HEK293 (cell line): ENCODE results near the gene LRRC8E.

Source experiments
- EGR2 ChIP-seq: fragments of 450-650 bp; formaldehyde crosslinking; IDR thresholded peaks from 2 replicates; pipeline ENCODE4 v1.5.1; 2016; ENCODE audit warnings: low read depth, missing biosample characterization, missing genetic modification characterization
- ZFP37 ChIP-seq: fragments of 450-650 bp; formaldehyde crosslinking; IDR thresholded peaks from 2 replicates; pipeline ENCODE4 v1.5.1; 2016; ENCODE audit warnings: missing biosample characterization, missing genetic modification characterization
- ZFP41 ChIP-seq: fragments of 450-650 bp; formaldehyde crosslinking; IDR thresholded peaks from 2 replicates; pipeline ENCODE4 v1.5.1; 2016; ENCODE audit warnings: missing biosample characterization, missing genetic modification characterization, borderline replicate concordance
- ZNF10 ChIP-seq: fragments of 450-650 bp; formaldehyde crosslinking; IDR thresholded peaks from 2 replicates; pipeline ENCODE4 v1.5.1; 2017; ENCODE audit warnings: missing biosample characterization, missing genetic modification characterization
- ZNF184 ChIP-seq: fragments of 450-650 bp; IDR thresholded peaks from 2 replicates; pipeline ENCODE4 v1.5.1; 2018; ENCODE audit warnings: missing biosample characterization, mild to moderate bottlenecking, missing genetic modification characterization
- ZNF223 ChIP-seq: fragments of 450-650 bp; formaldehyde crosslinking; IDR thresholded peaks from 2 replicates; pipeline ENCODE4 v1.5.1; 2016; ENCODE audit warnings: missing biosample characterization, missing genetic modification characterization
- ZNF24 ChIP-seq: fragments of 450-650 bp; formaldehyde crosslinking; IDR thresholded peaks from 2 replicates; pipeline ENCODE4 v1.5.1; 2016; ENCODE audit warnings: missing biosample characterization, missing genetic modification characterization
- ZNF776 ChIP-seq: fragments of 450-650 bp; formaldehyde crosslinking; IDR thresholded peaks from 2 replicates; pipeline ENCODE4 v1.5.0; 2017; ENCODE audit warnings: missing biosample characterization, missing genetic modification characterization, borderline replicate concordance
- TF ChIP-seq, protein P1 (sequence below): fragments of 450-650 bp; formaldehyde crosslinking; IDR thresholded peaks from 2 replicates; pipeline ENCODE4 v1.5.1; 2016; ENCODE audit warnings: missing biosample characterization, missing genetic modification characterization, low read depth
- TF ChIP-seq, protein P2 (sequence below): fragments of 450-650 bp; formaldehyde crosslinking; IDR thresholded peaks from 2 replicates; pipeline ENCODE4 v1.5.1; 2016; ENCODE audit warnings: missing biosample characterization, missing genetic modification characterization
- TF ChIP-seq, protein P3 (sequence below): IDR thresholded peaks from 2 replicates; pipeline ENCODE4 v1.6.1; 2011; ENCODE audit warnings: mild to moderate bottlenecking, low read depth, low read length, borderline replicate concordance
- TF ChIP-seq, protein P4 (sequence below): fragments of 450-650 bp; formaldehyde crosslinking; IDR thresholded peaks from 2 replicates; pipeline ENCODE4 v1.5.1; 2017; ENCODE audit warnings: missing biosample characterization, missing genetic modification characterization

DNA sequence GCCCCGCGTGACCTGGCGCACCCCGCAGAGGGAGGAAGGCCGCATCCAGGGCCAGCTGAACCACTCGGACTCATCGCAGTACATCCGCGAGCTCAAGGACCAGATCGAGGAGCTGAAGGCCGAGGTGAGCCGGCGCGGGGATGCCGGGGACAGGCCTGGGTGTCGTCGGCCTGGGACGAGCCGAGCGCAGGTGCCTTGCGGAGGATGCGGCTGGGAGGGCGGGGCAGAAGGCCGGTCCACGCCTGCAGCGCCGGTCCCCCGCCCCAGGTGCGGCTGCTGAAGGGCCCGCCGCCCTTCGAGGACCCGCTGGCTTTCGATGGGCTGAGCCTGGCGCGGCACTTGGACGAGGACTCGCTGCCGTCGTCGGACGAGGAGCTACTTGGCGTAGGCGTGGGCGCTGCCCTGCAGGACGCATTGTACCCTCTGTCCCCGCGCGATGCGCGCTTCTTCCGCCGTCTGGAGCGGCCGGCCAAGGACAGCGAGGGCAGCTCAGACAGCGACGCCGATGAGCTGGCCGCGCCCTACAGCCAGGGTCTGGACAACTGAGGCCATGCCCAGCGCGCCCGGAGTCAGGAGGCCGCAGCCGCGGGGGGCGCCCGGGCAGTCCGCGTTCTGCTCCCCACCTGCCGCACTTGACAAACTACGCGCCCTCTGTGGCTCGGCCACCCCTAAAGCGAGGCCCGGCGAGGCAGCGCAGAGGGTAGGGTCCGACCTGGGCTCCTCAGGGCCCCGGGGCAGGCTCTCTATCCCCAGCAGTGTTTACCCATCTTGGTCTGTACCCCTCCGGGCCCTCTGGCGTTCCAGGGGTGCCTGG lies 24.9 kb upstream of the LRRC8E start:
- TF ChIP-seq ZNF776 (tag by site-specific recombination), result no peak
- TF ChIP-seq ZNF223, result no peak
- no peak for TF ChIP-seq ZNF10
- TF ChIP-seq, protein P1, sequence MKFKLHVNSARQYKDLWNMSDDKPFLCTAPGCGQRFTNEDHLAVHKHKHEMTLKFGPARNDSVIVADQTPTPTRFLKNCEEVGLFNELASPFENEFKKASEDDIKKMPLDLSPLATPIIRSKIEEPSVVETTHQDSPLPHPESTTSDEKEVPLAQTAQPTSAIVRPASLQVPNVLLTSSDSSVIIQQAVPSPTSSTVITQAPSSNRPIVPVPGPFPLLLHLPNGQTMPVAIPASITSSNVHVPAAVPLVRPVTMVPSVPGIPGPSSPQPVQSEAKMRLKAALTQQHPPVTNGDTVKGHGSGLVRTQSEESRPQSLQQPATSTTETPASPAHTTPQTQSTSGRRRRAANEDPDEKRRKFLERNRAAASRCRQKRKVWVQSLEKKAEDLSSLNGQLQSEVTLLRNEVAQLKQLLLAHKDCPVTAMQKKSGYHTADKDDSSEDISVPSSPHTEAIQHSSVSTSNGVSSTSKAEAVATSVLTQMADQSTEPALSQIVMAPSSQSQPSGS (tag by site-specific recombination), result no peak
- TF ChIP-seq, protein P2, sequence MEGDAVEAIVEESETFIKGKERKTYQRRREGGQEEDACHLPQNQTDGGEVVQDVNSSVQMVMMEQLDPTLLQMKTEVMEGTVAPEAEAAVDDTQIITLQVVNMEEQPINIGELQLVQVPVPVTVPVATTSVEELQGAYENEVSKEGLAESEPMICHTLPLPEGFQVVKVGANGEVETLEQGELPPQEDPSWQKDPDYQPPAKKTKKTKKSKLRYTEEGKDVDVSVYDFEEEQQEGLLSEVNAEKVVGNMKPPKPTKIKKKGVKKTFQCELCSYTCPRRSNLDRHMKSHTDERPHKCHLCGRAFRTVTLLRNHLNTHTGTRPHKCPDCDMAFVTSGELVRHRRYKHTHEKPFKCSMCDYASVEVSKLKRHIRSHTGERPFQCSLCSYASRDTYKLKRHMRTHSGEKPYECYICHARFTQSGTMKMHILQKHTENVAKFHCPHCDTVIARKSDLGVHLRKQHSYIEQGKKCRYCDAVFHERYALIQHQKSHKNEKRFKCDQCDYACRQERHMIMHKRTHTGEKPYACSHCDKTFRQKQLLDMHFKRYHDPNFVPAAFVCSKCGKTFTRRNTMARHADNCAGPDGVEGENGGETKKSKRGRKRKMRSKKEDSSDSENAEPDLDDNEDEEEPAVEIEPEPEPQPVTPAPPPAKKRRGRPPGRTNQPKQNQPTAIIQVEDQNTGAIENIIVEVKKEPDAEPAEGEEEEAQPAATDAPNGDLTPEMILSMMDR (tag by site-specific recombination), result no peak
- TF ChIP-seq, protein P3, sequence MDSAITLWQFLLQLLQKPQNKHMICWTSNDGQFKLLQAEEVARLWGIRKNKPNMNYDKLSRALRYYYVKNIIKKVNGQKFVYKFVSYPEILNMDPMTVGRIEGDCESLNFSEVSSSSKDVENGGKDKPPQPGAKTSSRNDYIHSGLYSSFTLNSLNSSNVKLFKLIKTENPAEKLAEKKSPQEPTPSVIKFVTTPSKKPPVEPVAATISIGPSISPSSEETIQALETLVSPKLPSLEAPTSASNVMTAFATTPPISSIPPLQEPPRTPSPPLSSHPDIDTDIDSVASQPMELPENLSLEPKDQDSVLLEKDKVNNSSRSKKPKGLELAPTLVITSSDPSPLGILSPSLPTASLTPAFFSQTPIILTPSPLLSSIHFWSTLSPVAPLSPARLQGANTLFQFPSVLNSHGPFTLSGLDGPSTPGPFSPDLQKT, result no peak
- no peak for TF ChIP-seq ZNF184 (tag by site-specific recombination)
- TF ChIP-seq ZFP41 (tag by site-specific recombination), result no peak
- TF ChIP-seq EGR2 (tag by site-specific recombination), result no peak
- no peak for TF ChIP-seq ZFP37 (tag by site-specific recombination)
- TF ChIP-seq, protein P4, sequence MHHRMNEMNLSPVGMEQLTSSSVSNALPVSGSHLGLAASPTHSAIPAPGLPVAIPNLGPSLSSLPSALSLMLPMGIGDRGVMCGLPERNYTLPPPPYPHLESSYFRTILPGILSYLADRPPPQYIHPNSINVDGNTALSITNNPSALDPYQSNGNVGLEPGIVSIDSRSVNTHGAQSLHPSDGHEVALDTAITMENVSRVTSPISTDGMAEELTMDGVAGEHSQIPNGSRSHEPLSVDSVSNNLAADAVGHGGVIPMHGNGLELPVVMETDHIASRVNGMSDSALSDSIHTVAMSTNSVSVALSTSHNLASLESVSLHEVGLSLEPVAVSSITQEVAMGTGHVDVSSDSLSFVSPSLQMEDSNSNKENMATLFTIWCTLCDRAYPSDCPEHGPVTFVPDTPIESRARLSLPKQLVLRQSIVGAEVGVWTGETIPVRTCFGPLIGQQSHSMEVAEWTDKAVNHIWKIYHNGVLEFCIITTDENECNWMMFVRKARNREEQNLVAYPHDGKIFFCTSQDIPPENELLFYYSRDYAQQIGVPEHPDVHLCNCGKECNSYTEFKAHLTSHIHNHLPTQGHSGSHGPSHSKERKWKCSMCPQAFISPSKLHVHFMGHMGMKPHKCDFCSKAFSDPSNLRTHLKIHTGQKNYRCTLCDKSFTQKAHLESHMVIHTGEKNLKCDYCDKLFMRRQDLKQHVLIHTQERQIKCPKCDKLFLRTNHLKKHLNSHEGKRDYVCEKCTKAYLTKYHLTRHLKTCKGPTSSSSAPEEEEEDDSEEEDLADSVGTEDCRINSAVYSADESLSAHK (tag by site-specific recombination), result no peak
- no peak for TF ChIP-seq ZNF24
